HEK293T (cell line): ENCODE results near the gene EFNA5.

Source experiments
- CTCF ChIA-PET: fragments of 350-600 bp; formaldehyde crosslinking; extraction: SDS; loops from one replicate; lab custom pipeline; 2021; ENCODE audit warnings: antibody characterized with exemption, inconsistent platforms; lab: Yijun Ruan, JAX
- POLR2A ChIA-PET: fragments of 350-600 bp; formaldehyde crosslinking; extraction: SDS; loops from one replicate; lab custom pipeline; 2020; ENCODE audit warnings: antibody characterized with exemption, inconsistent platforms; lab: Yijun Ruan, JAX
- DNase-seq: peaks from one replicate; pipeline ENCODE4 v3.0.0; 2012; ENCODE audit warnings: mixed read lengths; ENCODE audit errors: extremely low spot score
- ARNT ChIP-seq: fragments of 450-650 bp; IDR thresholded peaks from 2 replicates; pipeline ENCODE4 v1.6.1; 2017; ENCODE audit warnings: mild to moderate bottlenecking
- BHLHE40 ChIP-seq: fragments of 450-650 bp; IDR thresholded peaks from 2 replicates; pipeline ENCODE4 v1.6.1; 2016; ENCODE audit warnings: mild to moderate bottlenecking, moderate library complexity, borderline replicate concordance
- CTBP1 ChIP-seq: fragments of 450-650 bp; IDR thresholded peaks from 2 replicates; pipeline ENCODE4 v1.6.1; 2016; ENCODE audit warnings: borderline replicate concordance
- ELF4 ChIP-seq: fragments of 450-650 bp; IDR thresholded peaks from 2 replicates; pipeline ENCODE4 v1.6.1; 2017; ENCODE audit warnings: antibody characterized with exemption
- FOXA1 ChIP-seq: fragments of 450-650 bp; IDR thresholded peaks from 2 replicates; pipeline ENCODE4 v1.6.1; 2016; ENCODE audit warnings: mild to moderate bottlenecking
- FOXK2 ChIP-seq: fragments of 450-650 bp; IDR thresholded peaks from 2 replicates; pipeline ENCODE4 v1.6.1; 2016; ENCODE audit warnings: mild to moderate bottlenecking
- FOXM1 ChIP-seq: fragments of 450-650 bp; IDR thresholded peaks from 2 replicates; pipeline ENCODE4 v1.6.1; 2017; ENCODE audit warnings: mild to moderate bottlenecking, borderline replicate concordance
- HDGF ChIP-seq: fragments of 450-650 bp; IDR thresholded peaks from 2 replicates; pipeline ENCODE4 v1.6.1; 2017; ENCODE audit warnings: antibody characterized with exemption, borderline replicate concordance
- L3MBTL2 ChIP-seq: fragments of 450-650 bp; conservative IDR thresholded peaks from 2 replicates; pipeline ENCODE4 v1.6.1; 2016; ENCODE audit warnings: mild to moderate bottlenecking
- LEF1 ChIP-seq: fragments of 450-650 bp; IDR thresholded peaks from 2 replicates; pipeline ENCODE4 v1.6.1; 2017; ENCODE audit warnings: mild to moderate bottlenecking, borderline replicate concordance
- NFRKB ChIP-seq: fragments of 450-650 bp; IDR thresholded peaks from 2 replicates; pipeline ENCODE4 v1.6.1; 2016; ENCODE audit warnings: mild to moderate bottlenecking, moderate library complexity
- SP1 ChIP-seq: fragments of 450-650 bp; IDR thresholded peaks from 2 replicates; pipeline ENCODE4 v1.6.1; 2017
- SUZ12 ChIP-seq: fragments of 450-650 bp; IDR thresholded peaks from 2 replicates; pipeline ENCODE4 v1.6.1; 2016; ENCODE audit warnings: mild to moderate bottlenecking
- TARDBP ChIP-seq: fragments of 450-650 bp; IDR thresholded peaks from 2 replicates; pipeline ENCODE4 v1.6.1; 2016
- ZNF384 ChIP-seq: fragments of 450-650 bp; IDR thresholded peaks from 2 replicates; pipeline ENCODE4 v1.6.1; 2016
- TF ChIP-seq, protein P1 (sequence below): fragments of 450-650 bp; IDR thresholded peaks from 2 replicates; pipeline ENCODE4 v1.6.1; 2016

EFNA5 gene

DNA sequence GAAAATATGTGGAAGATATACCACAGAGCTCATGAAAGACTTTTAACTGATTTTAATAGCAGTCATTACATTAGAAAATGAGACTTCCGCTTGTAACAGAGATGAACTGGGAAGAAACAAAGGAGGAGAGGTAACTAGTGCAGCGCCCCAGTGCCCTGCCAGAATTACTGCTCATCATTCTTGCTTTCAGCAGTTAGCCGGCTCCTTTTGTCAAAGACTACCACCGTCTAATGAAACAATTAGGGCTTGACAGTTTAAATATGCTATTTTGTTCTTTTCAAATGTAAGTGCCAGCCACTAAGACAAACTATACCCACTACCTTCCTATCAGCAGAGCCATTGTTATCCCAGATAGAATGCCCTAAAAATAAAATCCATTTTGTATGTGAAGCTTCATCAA is 328.4 kb downstream of the EFNA5 start:
- no peak for DNase-seq
- no peak for TF ChIP-seq ARNT
- TF ChIP-seq, protein P1, sequence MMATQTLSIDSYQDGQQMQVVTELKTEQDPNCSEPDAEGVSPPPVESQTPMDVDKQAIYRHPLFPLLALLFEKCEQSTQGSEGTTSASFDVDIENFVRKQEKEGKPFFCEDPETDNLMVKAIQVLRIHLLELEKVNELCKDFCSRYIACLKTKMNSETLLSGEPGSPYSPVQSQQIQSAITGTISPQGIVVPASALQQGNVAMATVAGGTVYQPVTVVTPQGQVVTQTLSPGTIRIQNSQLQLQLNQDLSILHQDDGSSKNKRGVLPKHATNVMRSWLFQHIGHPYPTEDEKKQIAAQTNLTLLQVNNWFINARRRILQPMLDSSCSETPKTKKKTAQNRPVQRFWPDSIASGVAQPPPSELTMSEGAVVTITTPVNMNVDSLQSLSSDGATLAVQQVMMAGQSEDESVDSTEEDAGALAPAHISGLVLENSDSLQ, result no peak
- TF ChIP-seq ELF4, result no peak
- TF ChIP-seq FOXA1, result no peak
- TF ChIP-seq ZNF384, result no peak
- TF ChIP-seq SUZ12, result no peak
- no peak for TF ChIP-seq FOXM1
- no peak for TF ChIP-seq SP1
- TF ChIP-seq BHLHE40, result no peak
- TF ChIP-seq FOXK2, result no peak
- TF ChIP-seq LEF1, result no peak
- ChIA-PET CTCF (no interaction called here), POLR2A (no interaction called here)

DNA sequence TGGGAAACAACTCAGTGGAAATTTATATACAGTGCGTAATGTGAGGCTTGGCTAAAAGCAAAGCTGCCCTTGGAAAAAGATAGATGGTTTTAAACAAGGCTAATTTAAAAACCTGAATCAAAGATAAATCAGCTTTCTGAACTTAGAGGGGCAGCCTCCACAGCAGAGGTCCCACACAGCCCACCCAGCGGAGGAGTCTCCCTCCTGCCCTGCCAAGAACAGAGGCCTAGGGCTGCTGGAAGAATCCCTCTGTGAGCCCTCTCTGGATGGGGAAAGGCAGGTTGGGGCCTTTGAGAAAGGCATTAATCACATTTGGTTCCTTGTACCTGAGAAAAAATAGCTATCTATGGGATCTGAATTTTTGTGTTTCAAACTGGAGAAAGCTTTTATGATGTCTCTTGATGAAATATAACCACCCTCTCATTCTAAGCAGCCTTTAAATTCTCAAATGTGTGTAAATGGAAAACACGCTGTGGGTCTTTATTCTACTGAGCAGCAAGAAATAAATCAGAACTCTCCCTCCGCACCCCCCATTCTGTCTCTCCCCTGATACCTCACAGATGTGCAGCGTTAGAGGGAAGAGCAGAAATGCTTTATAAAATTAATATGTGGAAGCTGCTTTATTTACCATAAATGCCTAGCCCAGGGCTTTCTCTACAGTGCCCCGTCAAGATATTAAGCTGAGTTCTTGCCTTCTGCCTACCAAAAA is 329.2 kb downstream of the EFNA5 start:
- CTCF ChIA-PET, result no interaction called here
- POLR2A ChIA-PET, result no interaction called here
- TF ChIP-seq L3MBTL2 (no peak), TARDBP (no peak), FOXK2 (no peak), SP1 (no peak), BHLHE40 (no peak), SUZ12 (no peak), ARNT (no peak), FOXA1 (no peak), FOXM1 (no peak), NFRKB (no peak), LEF1 (no peak), CTBP1 (no peak), HDGF (no peak), ELF4 (no peak), ZNF384 (no peak)
- TF ChIP-seq, protein P1, result no peak
- DNase-seq, result no peak

DNA sequence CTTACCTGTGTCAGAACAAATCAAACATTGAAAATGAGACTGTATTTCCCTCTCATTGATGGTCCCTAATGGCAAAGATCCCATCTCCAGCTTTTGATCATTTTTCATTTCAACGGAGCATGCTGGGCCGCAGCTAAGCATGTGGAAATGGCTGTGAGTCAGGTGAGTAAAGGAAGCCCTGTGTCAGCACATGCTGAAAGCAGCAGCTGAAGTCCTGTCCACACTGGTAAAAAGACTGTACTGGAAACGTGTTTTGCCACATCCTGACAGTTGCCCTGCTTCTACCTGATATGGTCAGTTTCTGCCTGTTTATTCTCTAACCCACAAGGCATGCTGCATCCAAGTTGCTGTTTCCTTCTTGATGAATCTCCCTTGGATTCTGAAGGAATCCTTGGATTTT is 330.1 kb downstream of the EFNA5 start:
- ChIA-PET POLR2A (no interaction called here), CTCF (no interaction called here)
- TF ChIP-seq LEF1 (no peak), HDGF (no peak), CTBP1 (no peak), ELF4 (no peak), L3MBTL2 (no peak), FOXM1 (no peak), NFRKB (no peak), BHLHE40 (no peak), FOXA1 (no peak), SUZ12 (no peak), TARDBP (no peak), ARNT (no peak), SP1 (no peak), FOXK2 (no peak), ZNF384 (no peak)
- TF ChIP-seq, protein P1, result no peak
- no peak for DNase-seq

DNA sequence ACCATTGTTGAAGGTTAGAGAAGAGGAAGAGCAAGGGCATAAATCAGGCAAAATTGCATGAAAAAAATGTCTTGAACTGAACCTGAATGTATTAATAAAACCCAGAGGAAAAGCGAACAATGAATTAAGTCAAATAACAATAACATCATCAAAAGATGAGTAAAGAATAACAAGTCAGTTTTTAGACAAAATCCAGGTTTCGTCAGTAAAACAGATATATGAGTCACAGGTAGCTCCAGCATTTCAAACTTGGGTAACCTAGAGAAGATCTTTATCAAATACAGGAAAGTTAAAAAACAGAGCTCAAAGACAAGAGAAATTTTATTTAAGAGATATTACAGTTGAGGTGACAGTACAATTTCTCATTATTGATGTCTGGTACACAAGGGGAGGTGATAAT is 332.4 kb downstream of the EFNA5 start:
- TF ChIP-seq ZNF384 (no peak), FOXM1 (no peak), HDGF (no peak), TARDBP (no peak), NFRKB (no peak), SUZ12 (no peak), FOXA1 (no peak), LEF1 (no peak)
- TF ChIP-seq, protein P1, result no peak
- ChIA-PET CTCF (interaction anchor here (0.6 kb wide), 1 partner anchor 162 kb away, joined by 3 read pairs; no protein-coding TSS in a partner anchor), POLR2A (no interaction called here)
- no peak for DNase-seq

DNA sequence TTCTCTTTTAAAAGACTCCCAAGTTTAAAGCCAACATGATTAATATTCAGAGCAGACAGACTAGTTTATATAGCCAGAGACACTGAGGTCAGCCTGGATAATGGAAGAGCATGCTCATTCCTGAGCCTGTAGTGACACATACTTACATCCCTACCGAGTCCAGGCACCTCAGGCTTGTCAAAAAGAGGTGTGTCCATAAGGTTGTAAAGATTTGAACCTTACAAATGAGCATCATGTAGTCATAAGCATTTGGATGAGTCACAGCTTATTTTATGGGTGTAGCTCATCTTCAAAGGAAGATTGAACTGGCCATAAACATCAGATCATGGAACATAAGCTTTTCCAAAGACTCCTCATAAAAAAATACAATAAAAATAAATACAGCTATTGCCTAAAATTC is 333.5 kb downstream of the EFNA5 start:
- CTCF ChIA-PET, result interaction anchor here (0.6 to 1.1 kb wide), 2 partner anchors 82 to 235 kb away, joined by 4 to 7 read pairs; no protein-coding TSS in a partner anchor
- POLR2A ChIA-PET, result interaction anchor here (1.2 kb wide), 1 partner anchor 48 kb away, joined by 3 read pairs; no protein-coding TSS in a partner anchor
- no peak for DNase-seq
- no peak for TF ChIP-seq HDGF
- TF ChIP-seq LEF1, result no peak

DNA sequence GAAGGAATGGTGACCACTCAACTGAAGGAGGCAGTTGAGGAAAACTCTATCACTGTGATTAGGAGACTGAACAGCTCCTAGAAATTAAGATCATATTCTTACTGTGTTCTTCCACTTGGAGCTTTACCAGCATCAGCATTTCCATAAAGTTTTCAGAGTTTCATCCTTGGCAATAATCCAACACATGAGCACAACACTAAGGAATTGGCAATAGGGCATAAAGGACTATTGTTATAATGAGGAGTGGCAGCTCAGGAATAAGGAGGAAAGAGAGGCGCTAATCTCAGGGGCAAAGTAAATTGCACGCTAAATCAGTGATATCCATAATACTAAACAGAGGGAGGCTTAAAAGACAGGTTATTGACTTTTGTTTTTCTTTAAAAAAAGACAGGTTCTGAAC is 338.9 kb downstream of the EFNA5 start:
- TF ChIP-seq SUZ12 (no peak), HDGF (no peak), NFRKB (no peak), ELF4 (no peak), ZNF384 (no peak), FOXK2 (no peak), CTBP1 (no peak), BHLHE40 (no peak), TARDBP (no peak), ARNT (no peak), LEF1 (no peak), FOXA1 (no peak), L3MBTL2 (no peak), SP1 (no peak), FOXM1 (no peak)
- TF ChIP-seq, protein P1, result no peak
- DNase-seq, result no peak
- ChIA-PET POLR2A (no interaction called here), CTCF (no interaction called here)
